Right lobe of liver (tissue), 6 donors: ENCODE measurements around the gene AKAP13. TPM values are rescaled to one million over a fixed set of nuclear protein-coding genes. Genes with fewer than 3 reads are reported as not detected.

ENCODE experiments used
- ATAC-seq, 4 donors: fragments of 200-7000 bp; cut with Tn5 transposase; one replicate each; pipeline ENCODE4 v1.9.1; 2020; ENCODE audit warnings: mild to moderate bottlenecking in 4 of 4, moderate library complexity in 4 of 4
- DNase-seq, 3 donors: peaks; one replicate each; pipeline ENCODE4 v3.0.0-alpha.2; 2020
- H3K27ac ChIP-seq, 3 donors: fragments of 200-600 bp; one replicate each; pipeline ENCODE4 v1.8.0; 2022
- H3K27me3 ChIP-seq, 2 donors: fragments of 200-600 bp; one replicate each; pipeline ENCODE4 v1.8.0; 2022
- H3K36me3 ChIP-seq, 4 donors: fragments of 200-600 bp; sonication (generic) in 1 of 4; one replicate each; pipeline versions ENCODE4 v1.5.1 to v1.8.0; 2017 to 2022; ENCODE audit warnings: control low read depth in 1 of 4
- H3K4me1 ChIP-seq, 4 donors: fragments of 200-600 bp; sonication (generic) in 1 of 4; one replicate each; pipeline versions ENCODE4 v1.5.1 to v1.8.0; 2017 to 2022; ENCODE audit warnings: control low read depth in 1 of 4
- H3K4me3 ChIP-seq, 3 donors: fragments of 200-600 bp; one replicate each; pipeline ENCODE4 v1.8.0; 2022
- H3K9me3 ChIP-seq, 4 donors: fragments of 200-600 bp; sonication (generic) in 1 of 4; one replicate each; pipeline versions ENCODE4 v1.5.1 to v1.8.0; 2017 to 2022; ENCODE audit warnings: control low read depth in 1 of 4
- CTCF ChIP-seq, 4 donors: fragments of 200-600 bp in 3 of 4; fragments of 450-650 bp in 1 of 4; IDR thresholded peaks; one replicate each; pipeline versions ENCODE4 v1.5.1 to v1.8.0; 2016 to 2022; ENCODE audit warnings: antibody characterized with exemption in 4 of 4, mild to moderate bottlenecking in 2 of 4
- POLR2A ChIP-seq: fragments of 450-650 bp; IDR thresholded peaks from one replicate; pipeline ENCODE4 v1.6.1; 2017; ENCODE audit warnings: antibody characterized with exemption, mild to moderate bottlenecking
- WGBS: methylation state at CpG from one replicate; pipeline ENCODE4 v1.1.6; 2018; ENCODE audit warnings: low coverage, low lambda C conversion rate; ENCODE audit not compliant: insufficient coverage; ENCODE audit errors: missing lambda C conversion rate; 5-methylcytosine and 5-hydroxymethylcytosine counted together
- intact Hi-C, 2 donors: fragments of 100-400 bp; cut with DNase I; formaldehyde crosslinking; loops; one replicate each; pipeline versions ENCODE4 v1.11.2 to v1.14.1; 2022
- total RNA-seq, 6 experiments: library from RNA; depleted of rRNA in 2 of 6; stranded (reverse); fragments of >200 nt in 2 of 6; fragmentation: NEBNext Ultra II Directional in 3 of 6; extraction: Animal tissue kit (Norgen Biotek cat#: 25700) in 3 of 6; gene quantifications; one replicate each; pipeline versions ENCODE4 v1.1.0 to v1.2.4, GENCODE V29; 2016 to 2023
- donor health status: DM: no; HTN: yes; CAD: no.
- donor health status: DM: no; HTN: no; CAD: no.
- donor health status: DM: no; HTN: no; CAD: no.
- donor health status: DM: no; HTN: yes; CAD: no.
- donor health status: DM: no; HTN: yes; CAD: no.

AKAP13 gene
- total RNA-seq, 6 experiments from 2014 or later = 50.1 to 73.1 (median 63.9) TPM

DNA sequence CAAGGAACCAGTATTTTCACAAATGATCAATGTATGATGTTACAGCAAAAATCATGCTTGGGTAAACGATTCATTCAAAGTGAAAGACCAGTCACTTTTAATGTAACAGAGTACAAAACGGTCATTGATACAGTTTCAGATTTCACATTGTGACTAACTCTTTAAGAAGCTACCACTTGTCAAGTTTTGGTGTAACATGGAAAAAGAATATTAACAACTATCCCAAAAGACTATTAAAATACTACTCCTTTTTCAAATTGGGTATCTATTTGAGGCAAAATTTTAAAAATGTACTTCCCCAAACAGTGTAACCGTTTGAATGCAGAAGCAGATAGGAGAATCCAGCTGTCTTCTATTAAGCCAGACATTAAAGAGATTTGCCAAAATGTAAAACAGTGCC lies 31.7 kb downstream of the AKAP13 start:
- Histone ChIP-seq H3K9me3 (no peaks in the 10 kb centered on the region), H3K4me1 (peaks cover 0 to 23% (median 11%) of the 10 kb centered on the region in 4 donors), H3K27ac (no peak overlapping the region), H3K4me3 (no peak overlapping the region), H3K27me3 (no peaks in the 10 kb centered on the region), H3K36me3 (no peaks in the 10 kb centered on the region)
- 24% methylated on average over 3 of the region's 3 CpGs for WGBS
- DNase-seq (no peak), ATAC-seq (no peak)
- intact Hi-C loops = no loop called here
- TF ChIP-seq POLR2A (no peak), CTCF (IDR thresholded peaks at IDR 0.05) (no peak)

GRCh38 chr15:85412956-85413854 lies 32.8 kb downstream of the AKAP13 start:
- DNase-seq (peak; percentile 61 to 72 (median 64)), ATAC-seq (peak; percentile 97 to 99 (median 98))
- TF ChIP-seq CTCF (IDR thresholded peaks at IDR 0.05) (peak in 3 of 4 donors; percentile 6 to 27 (median 15)), POLR2A (peak; percentile 67)
- no peak overlapping the region for H3K4me3 ChIP-seq
- H3K27me3 ChIP-seq = no peaks in the 10 kb centered on the region
- 42% methylated on average over 11 of the region's 14 CpGs for WGBS
- intact Hi-C loops = no loop called here
- peaks cover 0 to 18% (median 7%) of the 10 kb centered on the region in 4 donors for H3K4me1 ChIP-seq
- peak overlapping the region; percentile 7 to 56 (median 48) for H3K27ac ChIP-seq
- no peaks in the 10 kb centered on the region for H3K36me3 ChIP-seq
- no peaks in the 10 kb centered on the region for H3K9me3 ChIP-seq

DNA sequence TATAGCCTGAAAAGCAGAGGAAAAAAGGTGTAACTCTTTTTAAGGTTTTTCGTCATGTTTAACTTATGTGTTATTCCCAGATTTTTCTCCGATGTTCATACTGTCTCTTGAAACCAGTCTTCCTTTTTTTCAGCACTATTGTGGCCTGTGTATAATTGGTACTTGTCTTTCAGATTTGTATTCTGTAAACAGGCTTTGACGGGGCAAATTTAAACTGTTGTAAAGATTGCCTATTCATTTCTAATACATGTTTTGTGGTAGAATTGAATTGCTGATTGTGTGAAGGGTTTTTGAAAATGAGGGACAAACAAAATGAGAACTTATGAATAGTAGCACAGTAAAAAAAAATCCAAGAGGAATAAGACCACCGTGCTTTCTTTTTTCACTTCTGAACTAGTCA lies 33.6 kb downstream of the AKAP13 start:
- intact Hi-C loops = no loop called here
- H3K27ac ChIP-seq = peak overlapping the region; percentile 7 to 56 (median 48)

GRCh38 chr15:85414495-85414894 lies 34.1 kb downstream of the AKAP13 start:
- ATAC-seq (peak in 1 of 4 donors; percentile 43), DNase-seq (no peak)
- TF ChIP-seq CTCF (IDR thresholded peaks at IDR 0.05) (peak; percentile 17 to 25 (median 24)), POLR2A (no peak)
- no peaks in the 10 kb centered on the region for H3K9me3 ChIP-seq
- H3K4me1 ChIP-seq = peaks cover 0 to 18% (median 6%) of the 10 kb centered on the region in 4 donors
- H3K27me3 ChIP-seq = no peaks in the 10 kb centered on the region
- intact Hi-C loops = no loop called here
- H3K27ac ChIP-seq = peak overlapping the region in 1 of 3 donors; percentile 7
- H3K4me3 ChIP-seq = no peak overlapping the region
- no peaks in the 10 kb centered on the region for H3K36me3 ChIP-seq

More for the DNA sequence above, 33.6 kb downstream of the AKAP13 start:
- H3K4me1 ChIP-seq = peaks cover 0 to 18% (median 6%) of the 10 kb centered on the region in 4 donors
- H3K36me3 ChIP-seq = no peaks in the 10 kb centered on the region
- TF ChIP-seq POLR2A = no peak
- TF ChIP-seq CTCF (IDR thresholded peaks at IDR 0.05) = no peak
- ATAC-seq (no peak), DNase-seq (no peak)
- WGBS = 70% methylated on average over 4 of the region's 4 CpGs
- no peak overlapping the region for H3K4me3 ChIP-seq
- H3K9me3 ChIP-seq = no peaks in the 10 kb centered on the region
- no peaks in the 10 kb centered on the region for H3K27me3 ChIP-seq
